Muscle of leg (tissue), 11 donors: Measurements from ENCODE around the gene TIAL1. TPM values are rescaled to one million over a fixed set of nuclear protein-coding genes. Genes with fewer than 3 reads are reported as not detected.
A peak's percentile ranks its signal among the peaks of the same experiment; 100 is the strongest.
"Not testable (repeated sequence)": the region's sequence is repeated elsewhere in the genome, so short reads cannot be mapped to it uniquely, and the experiment has no call there.

ENCODE experiments used
- DNase-seq: peaks from one replicate; pipeline ENCODE4 v3.0.0; 2013
- H3K27ac ChIP-seq: one replicate; pipeline ENCODE4 v1.5.1; 2013; ENCODE audit warnings: mild to moderate bottlenecking, low read length, control low read depth
- H3K27me3 ChIP-seq: one replicate; pipeline ENCODE4 v1.6.1; 2013; ENCODE audit warnings: low read length; ENCODE audit not compliant: control insufficient read depth, insufficient read depth
- H3K36me3 ChIP-seq: one replicate; pipeline ENCODE4 v1.6.1; 2013; ENCODE audit warnings: low read length; ENCODE audit not compliant: control insufficient read depth, insufficient read depth
- H3K4me1 ChIP-seq: one replicate; pipeline ENCODE4 v1.6.1; 2013; ENCODE audit warnings: low read length; ENCODE audit not compliant: control insufficient read depth, insufficient read depth
- H3K4me3 ChIP-seq: one replicate; pipeline ENCODE4 v1.5.1; 2013; ENCODE audit warnings: low read length, control low read depth
- H3K9me3 ChIP-seq: replicated peaks from 2 replicates; pipeline ENCODE4 v1.6.1; 2013; ENCODE audit warnings: low read depth, low read length; ENCODE audit not compliant: control insufficient read depth
- WGBS: methylation state at CpG from one replicate; pipeline ENCODE4 v1.1.5; 2013; ENCODE audit warnings: missing lambda C conversion rate; ENCODE audit not compliant: insufficient coverage; 5-methylcytosine and 5-hydroxymethylcytosine counted together
- polyA plus RNA-seq, 8 donors: library from polyadenylated mRNA; unstranded; fragments of 120-200 nt; gene quantifications; one replicate each; pipeline versions ENCODE4 v1.2.1 to v1.2.3, GENCODE V29; 2013; ENCODE audit warnings: inconsistent platforms in 1 of 8, low replicate concordance in 1 of 8; ENCODE audit not compliant: insufficient read length in 8 of 8, insufficient read depth in 1 of 8
- total RNA-seq: library from RNA; stranded (reverse); fragments of 120-200 nt; gene quantifications from one replicate; pipeline ENCODE4 v1.2.4, GENCODE V29; 2013

TIAL1 gene
- total and polyA plus RNA-seq, 9 donors: 58.3 to 112 (median 87.3) TPM

DNA sequence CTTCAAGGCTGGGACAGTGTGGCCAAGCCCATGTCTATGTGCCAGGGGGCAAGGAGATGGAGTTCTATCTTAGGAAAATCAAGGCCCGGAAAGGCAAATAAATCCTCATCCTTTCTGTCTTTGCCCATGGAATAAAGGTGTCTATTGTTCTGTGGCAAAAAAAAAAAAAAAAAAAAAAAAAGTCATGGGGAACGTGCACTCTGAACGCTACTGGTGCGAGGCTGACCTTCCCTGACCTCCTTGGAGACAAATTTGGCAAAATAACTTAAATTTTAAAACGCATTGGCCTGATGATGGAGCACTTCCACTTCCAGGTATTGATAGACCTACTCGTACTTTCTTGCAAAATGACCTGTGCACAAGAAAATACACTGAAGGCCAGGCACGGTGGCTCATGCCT is 42.2 kb upstream of the TIAL1 start:
- H3K4me1 ChIP-seq: no peaks in the 10 kb centered on the region
- H3K9me3 ChIP-seq: no peaks in the 10 kb centered on the region
- H3K4me3 ChIP-seq: no peak overlapping the region
- DNase-seq: no peak
- no peak overlapping the region for H3K27ac ChIP-seq
- 80% methylated on average over 1 of the region's 7 CpGs for WGBS
- no peaks in the 10 kb centered on the region for H3K36me3 ChIP-seq
- H3K27me3 ChIP-seq: peaks cover 2% of the 10 kb centered on the region

DNA sequence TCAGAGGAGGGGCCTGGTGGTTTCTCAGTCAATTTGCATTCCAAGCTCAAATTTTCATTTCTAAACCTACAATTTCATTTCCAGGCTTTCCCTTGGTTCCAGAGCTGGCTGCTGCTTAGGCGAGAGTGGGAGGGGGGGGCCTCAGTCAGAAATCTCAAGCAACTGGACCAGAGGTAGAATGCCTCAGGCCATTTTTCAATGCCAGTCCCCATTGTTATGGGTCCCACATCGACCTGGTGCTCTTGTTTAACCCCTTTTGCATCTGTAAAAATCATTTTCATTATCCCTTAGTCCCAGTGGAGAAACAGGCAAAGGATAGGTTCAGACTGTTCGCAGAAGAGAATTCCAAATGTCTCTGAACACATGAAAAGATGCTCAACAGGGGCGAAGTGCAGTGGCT is 40.9 kb upstream of the TIAL1 start:
- no peak for DNase-seq
- Histone ChIP-seq H3K4me3 (no peak overlapping the region), H3K4me1 (no peaks in the 10 kb centered on the region), H3K27me3 (no peaks in the 10 kb centered on the region), H3K36me3 (no peaks in the 10 kb centered on the region), H3K27ac (no peak overlapping the region), H3K9me3 (no peaks in the 10 kb centered on the region)
- WGBS: 51% methylated on average over 3 of the region's 4 CpGs

DNA sequence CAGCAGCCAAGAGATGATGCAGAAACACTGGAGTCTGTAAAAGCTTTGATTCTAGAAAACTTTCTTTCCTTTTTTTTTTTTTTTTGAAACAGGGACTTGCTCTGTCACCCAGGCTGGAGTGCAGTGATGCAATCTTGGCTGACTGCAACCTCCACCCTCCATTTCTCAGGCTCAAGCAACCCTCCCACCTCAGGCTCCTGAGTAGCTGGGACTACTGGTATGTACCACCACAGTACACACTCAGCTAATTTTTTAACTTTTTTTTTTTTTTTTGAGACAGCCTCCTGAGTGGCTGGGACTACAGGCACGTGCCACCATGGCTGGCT is 37.4 kb upstream of the TIAL1 start:
- Histone ChIP-seq H3K4me3 (no peak overlapping the region), H3K36me3 (no peaks in the 10 kb centered on the region), H3K4me1 (no peaks in the 10 kb centered on the region), H3K9me3 (no peaks in the 10 kb centered on the region), H3K27ac (no peak overlapping the region), H3K27me3 (no peaks in the 10 kb centered on the region)
- WGBS: 20% methylated on average over 1 of the region's 1 CpG
- DNase-seq: no peak

DNA sequence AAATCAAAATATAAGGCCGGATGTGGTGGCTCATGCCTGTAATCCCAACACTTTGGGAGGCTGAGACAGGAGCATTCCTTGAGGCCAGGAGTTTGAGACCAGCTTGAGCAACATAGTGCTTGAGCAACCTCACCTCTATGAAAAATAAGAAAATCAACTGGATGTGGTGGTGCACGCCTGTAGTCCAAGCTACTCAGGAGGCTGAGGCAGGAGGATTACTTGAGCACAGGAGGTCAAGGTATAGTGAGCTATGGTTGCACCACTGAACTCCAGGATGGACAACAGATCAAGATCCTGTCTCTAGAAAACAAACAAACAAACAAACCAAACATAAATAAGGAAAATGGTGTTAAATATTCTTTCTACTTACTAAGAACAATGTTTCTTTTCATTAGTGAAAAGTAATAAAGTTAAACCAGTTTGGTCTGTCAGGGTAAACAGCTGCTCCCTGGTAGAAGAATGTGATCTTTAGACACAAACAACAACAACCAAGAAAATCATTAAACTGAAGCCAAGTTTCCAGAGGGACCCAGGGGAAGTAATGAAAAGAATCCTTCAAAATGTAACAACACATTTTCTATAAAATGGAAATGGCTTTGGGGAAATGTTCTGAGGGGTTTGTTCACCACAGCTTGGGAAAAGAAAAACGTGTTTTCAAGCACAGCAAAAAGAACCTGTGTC is 36.9 kb upstream of the TIAL1 start:
- Histone ChIP-seq H3K27me3 (no peaks in the 10 kb centered on the region), H3K9me3 (no peaks in the 10 kb centered on the region), H3K36me3 (no peaks in the 10 kb centered on the region), H3K4me1 (no peaks in the 10 kb centered on the region), H3K27ac (no peak overlapping the region), H3K4me3 (no peak overlapping the region)
- peak; percentile 88 for DNase-seq
- WGBS: no CpG with 5 or more reads among the region's 3 CpGs

DNA sequence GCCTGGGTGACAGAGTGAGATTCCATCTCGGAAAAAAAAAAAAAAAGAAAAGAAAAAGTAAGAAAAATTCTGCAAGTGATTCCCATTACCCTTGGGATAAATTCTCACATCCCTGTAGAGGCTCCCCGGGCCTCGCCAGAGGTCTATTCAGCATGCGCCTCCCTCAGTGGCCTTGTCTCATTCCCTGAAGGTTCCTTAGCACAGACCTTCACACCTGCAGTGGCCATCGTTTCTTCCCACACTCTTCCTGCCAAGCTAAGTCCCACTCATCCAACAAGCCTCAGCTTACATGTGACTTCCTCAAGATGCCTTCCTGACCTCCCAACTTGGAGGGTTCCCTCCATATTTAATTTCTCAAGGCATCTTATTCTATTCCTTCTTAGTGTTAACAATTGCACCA is 33.5 kb upstream of the TIAL1 start:
- no peaks in the 10 kb centered on the region for H3K27me3 ChIP-seq
- H3K36me3 ChIP-seq: no peaks in the 10 kb centered on the region
- H3K4me1 ChIP-seq: no peaks in the 10 kb centered on the region
- 64% methylated on average over 4 of the region's 5 CpGs for WGBS
- DNase-seq: no peak
- no peak overlapping the region for H3K27ac ChIP-seq
- H3K4me3 ChIP-seq: no peak overlapping the region
- no peaks in the 10 kb centered on the region for H3K9me3 ChIP-seq

DNA sequence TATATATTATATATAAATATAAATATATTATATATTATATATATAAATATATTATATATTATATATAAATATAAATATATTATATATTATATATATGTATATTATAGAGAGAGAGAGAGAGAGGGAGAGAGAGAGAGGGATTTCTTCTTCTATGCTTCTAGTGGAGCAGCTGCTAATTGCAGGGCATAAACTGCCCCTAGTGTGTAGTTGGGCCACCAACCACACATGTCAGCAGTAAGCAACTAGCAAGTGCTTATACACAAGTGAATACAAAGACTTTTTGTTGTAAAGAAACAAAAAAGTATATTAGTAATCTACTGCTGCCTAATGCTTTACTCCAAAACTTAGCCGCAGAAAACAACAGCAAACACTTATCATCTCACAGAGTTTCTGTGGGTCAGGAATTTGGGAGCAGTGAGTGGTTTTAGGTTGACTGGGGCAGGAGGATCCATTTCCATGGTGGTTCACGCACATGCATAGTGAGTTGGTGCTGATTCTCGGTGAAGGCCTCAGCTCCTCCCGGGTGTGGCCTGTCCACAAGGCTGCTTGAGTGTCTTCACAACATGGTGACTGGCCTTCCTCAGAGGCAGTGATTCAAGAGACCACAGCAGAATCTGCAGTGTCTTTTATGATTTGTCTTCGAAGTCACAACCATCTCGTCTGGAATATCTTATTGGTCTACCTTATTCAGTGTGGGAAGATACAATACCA is 29.0 kb upstream of the TIAL1 start:
- DNase-seq: no peak
- H3K9me3 ChIP-seq: no peaks in the 10 kb centered on the region
- no peak overlapping the region for H3K27ac ChIP-seq
- no peak overlapping the region for H3K4me3 ChIP-seq
- no peaks in the 10 kb centered on the region for H3K36me3 ChIP-seq
- WGBS: 100% methylated on average over 3 of the region's 6 CpGs
- H3K27me3 ChIP-seq: no peaks in the 10 kb centered on the region
- H3K4me1 ChIP-seq: no peaks in the 10 kb centered on the region

DNA sequence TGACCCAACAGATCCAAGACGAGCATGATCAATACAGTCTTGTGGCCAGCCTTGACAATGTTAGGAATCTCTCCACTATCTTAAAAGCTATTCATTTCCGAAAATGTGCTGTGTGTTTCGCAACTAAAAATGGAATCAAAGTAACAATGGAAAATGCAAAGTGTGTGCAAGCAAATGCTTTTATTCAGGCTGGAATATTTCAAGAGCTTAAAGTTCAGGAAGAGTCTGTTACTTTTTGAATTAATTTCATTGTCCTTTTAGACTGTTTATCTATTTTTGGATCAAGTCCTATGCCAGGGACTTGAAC is 24.3 kb upstream of the TIAL1 start:
- Histone ChIP-seq H3K9me3 (no peaks in the 10 kb centered on the region), H3K27ac (no peak overlapping the region), H3K27me3 (no peaks in the 10 kb centered on the region), H3K4me1 (peaks cover 22% of the 10 kb centered on the region), H3K4me3 (no peak overlapping the region), H3K36me3 (no peaks in the 10 kb centered on the region)
- WGBS: 50% methylated on average over 1 of the region's 3 CpGs
- DNase-seq: no peak

DNA sequence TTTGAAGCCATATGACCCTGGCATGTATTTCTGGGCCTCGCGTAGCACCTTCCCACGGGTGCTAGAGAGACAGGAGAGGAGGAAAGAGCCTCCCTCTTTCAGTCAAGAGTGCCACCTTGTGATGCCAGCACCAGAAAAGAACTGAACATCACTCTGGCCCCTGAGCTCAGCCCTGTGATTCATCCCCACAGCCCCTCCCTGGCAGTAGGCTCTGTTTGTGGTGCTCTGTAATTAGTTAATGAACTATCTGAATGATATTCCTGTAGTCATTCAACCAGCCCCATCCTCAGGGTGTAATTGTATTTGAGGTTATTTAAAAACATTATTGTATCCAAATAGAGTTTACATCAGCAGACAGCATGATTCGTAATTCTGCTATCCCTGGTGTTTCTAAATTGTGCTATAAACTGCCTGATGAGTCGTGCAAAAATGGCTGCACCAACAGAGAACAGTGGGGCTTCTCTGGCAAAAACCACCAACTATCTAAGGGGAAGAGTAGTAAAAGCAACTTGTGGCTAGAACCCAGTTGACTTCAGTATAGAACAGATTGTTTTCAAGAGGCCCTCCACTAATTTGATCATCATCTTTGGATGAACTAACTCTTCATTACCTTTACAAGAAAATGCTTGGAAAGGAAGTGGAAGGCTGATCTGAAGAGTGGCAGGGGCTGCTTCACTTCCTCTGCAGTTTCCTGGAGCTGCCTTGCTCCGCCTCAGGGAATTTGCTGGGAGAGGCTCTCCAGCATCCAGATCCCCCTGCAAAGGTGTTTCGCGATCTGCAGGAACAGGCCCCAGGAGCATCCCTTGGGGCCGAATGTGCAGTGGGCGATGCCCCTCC is 23.7 kb upstream of the TIAL1 start:
- peaks cover 22% of the 10 kb centered on the region for H3K4me1 ChIP-seq
- no peak overlapping the region for H3K27ac ChIP-seq
- 59% methylated on average over 5 of the region's 10 CpGs for WGBS
- no peak for DNase-seq
- H3K4me3 ChIP-seq: no peak overlapping the region
- H3K36me3 ChIP-seq: no peaks in the 10 kb centered on the region
- H3K27me3 ChIP-seq: no peaks in the 10 kb centered on the region
- H3K9me3 ChIP-seq: no peaks in the 10 kb centered on the region

DNA sequence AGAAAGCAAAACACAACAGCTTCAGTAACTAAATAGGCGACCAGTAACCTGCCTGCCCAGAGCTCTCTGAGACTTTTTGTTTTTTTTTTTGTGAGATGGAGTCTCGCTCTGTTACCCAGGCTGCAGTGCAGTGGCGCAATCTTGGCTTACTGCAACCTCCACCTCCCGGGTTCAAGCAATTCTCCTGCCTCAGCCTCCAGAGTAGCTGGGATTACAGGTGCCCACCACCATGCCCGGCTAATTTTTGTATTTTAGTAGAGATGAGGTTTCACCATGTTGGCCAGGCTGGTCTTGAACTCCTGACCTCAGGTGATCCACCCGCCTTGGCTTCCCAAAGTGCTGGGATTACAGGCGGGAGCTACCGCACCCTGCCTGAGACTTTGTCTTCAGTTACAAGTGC is 23.0 kb upstream of the TIAL1 start:
- not testable (repeated sequence) for H3K36me3 ChIP-seq, H3K27ac ChIP-seq, DNase-seq, H3K27me3 ChIP-seq, H3K9me3 ChIP-seq, H3K4me3 ChIP-seq
- H3K4me1 ChIP-seq: peaks cover 22% of the 10 kb centered on the region
- WGBS: 96% methylated on average over 3 of the region's 8 CpGs

DNA sequence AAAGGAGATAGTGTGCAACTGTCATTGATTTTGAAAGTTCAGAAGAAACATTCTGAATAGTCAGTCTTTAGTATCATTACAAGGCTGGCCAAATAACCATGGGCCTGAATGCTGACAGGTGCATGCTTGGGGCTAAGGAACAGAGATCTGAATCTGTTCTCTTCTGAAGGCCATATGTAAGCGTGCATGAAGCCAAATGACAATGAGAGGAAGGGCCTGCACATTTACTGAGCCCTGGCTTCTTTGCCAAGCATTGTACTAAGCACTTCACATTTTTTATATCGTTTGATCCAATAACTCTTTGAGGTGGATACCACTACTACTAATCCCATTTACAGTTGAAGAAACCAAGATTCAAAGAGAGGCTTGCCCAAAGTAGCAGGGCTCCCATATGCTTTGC is 22.5 kb upstream of the TIAL1 start:
- 10% methylated on average over 1 of the region's 2 CpGs for WGBS
- H3K27ac ChIP-seq: peak overlapping the region; percentile 67
- peaks cover 22% of the 10 kb centered on the region for H3K4me1 ChIP-seq
- no peaks in the 10 kb centered on the region for H3K36me3 ChIP-seq
- DNase-seq: peak; percentile 44
- H3K27me3 ChIP-seq: no peaks in the 10 kb centered on the region
- no peak overlapping the region for H3K4me3 ChIP-seq
- no peaks in the 10 kb centered on the region for H3K9me3 ChIP-seq
